ENCODE results near the gene MRPL58. TPM values are rescaled to one million over a fixed set of nuclear protein-coding genes. Genes with fewer than 3 reads are reported as not detected.

The MRPL58 gene
- total RNA-seq, 1 donor from 2014 or later: 22.4 TPM

GRCh38 chr17:75068750-75069149, 56.3 kb downstream of the MRPL58 start:
- Histone ChIP-seq H3K27me3 (ENCODE audit: low read depth) (no peaks in the 10 kb centered on the region), H3K9me3 (no peaks in the 10 kb centered on the region), H3K4me1 (no peaks in the 10 kb centered on the region), H3K27ac (no peak overlapping the region), H3K36me3 (peaks cover 14% of the 10 kb centered on the region), H3K4me3 (no peak overlapping the region)
- no peak for TF ChIP-seq CTCF (IDR thresholded peaks at IDR 0.05)
- intact Hi-C loops (cut with DNase I): no loop called here
- DNase-seq: no peak
- no peak for ATAC-seq

- H3K4me3 ChIP-seq: no peak overlapping the region
- H3K9me3 ChIP-seq: no peaks in the 10 kb centered on the region
- peaks cover 4% of the 10 kb centered on the region for H3K36me3 ChIP-seq
- H3K4me1 ChIP-seq: no peaks in the 10 kb centered on the region
- H3K27ac ChIP-seq: no peak overlapping the region
- intact Hi-C loops (cut with DNase I): no loop called here
- no peaks in the 10 kb centered on the region for H3K27me3 ChIP-seq (ENCODE audit: low read depth)
- ATAC-seq (peak in 1 of 2 donors; percentile 67), DNase-seq (no peak)
- TF ChIP-seq CTCF (IDR thresholded peaks at IDR 0.05): peak; percentile 32
Measured at GRCh38 chr17:75069783-75070182, 57.3 kb downstream of the MRPL58 start.

Other genes with a start within 250 kb of the MRPL58 start
- 48.6 TPM for gene NAT9, start 236.3 kb upstream of the MRPL58 start, total RNA-seq
- 0.83 TPM for gene GRIN2C, start 152.8 kb upstream of the MRPL58 start, total RNA-seq
- gene FDXR, start 139.7 kb upstream of the MRPL58 start, total RNA-seq: 12.6 TPM
- not detected for gene FADS6, start 119.0 kb upstream of the MRPL58 start, total RNA-seq
- 0.21 TPM for gene USH1G, start 89.4 kb upstream of the MRPL58 start, total RNA-seq
- gene OTOP2, start 88.4 kb upstream of the MRPL58 start, total RNA-seq: not detected
- not detected for gene OTOP3, start 76.8 kb upstream of the MRPL58 start, total RNA-seq
- gene HID1, start 39.9 kb upstream of the MRPL58 start, total RNA-seq: 28.6 TPM
- gene CDR2L, start 25.0 kb upstream of the MRPL58 start, total RNA-seq: 12.6 TPM
- gene ATP5PD, start 34.3 kb downstream of the MRPL58 start, total RNA-seq: 171 TPM
- 22.9 TPM for gene KCTD2, start 34.6 kb downstream of the MRPL58 start, total RNA-seq
- 32.3 TPM for gene SLC16A5, start 75.3 kb downstream of the MRPL58 start, total RNA-seq
- 16.7 TPM for gene ARMC7, start 97.3 kb downstream of the MRPL58 start, total RNA-seq
- gene NT5C, start 119.1 kb downstream of the MRPL58 start, total RNA-seq: 34.9 TPM
- 61.1 TPM for gene JPT1, start 141.8 kb downstream of the MRPL58 start, total RNA-seq
- 351 TPM for gene SUMO2, start 170.3 kb downstream of the MRPL58 start, total RNA-seq
- 66.8 TPM for gene NUP85, start 193.0 kb downstream of the MRPL58 start, total RNA-seq
- gene GGA3, start 248.9 kb downstream of the MRPL58 start, total RNA-seq: 68.6 TPM
- 38.3 TPM for gene MRPS7, start 249.2 kb downstream of the MRPL58 start, total RNA-seq